Adipocyte (in vitro differentiated cells): ENCODE measurements around the gene DSG4.

ENCODE experiments used
- DNase-seq: peaks from one replicate; pipeline ENCODE4 v3.0.0-alpha.2; 2015; ENCODE audit warnings: low read depth
- H3K27me3 ChIP-seq: replicated peaks from 2 replicates; pipeline ENCODE4 v1.7.0; 2013; ENCODE audit warnings: mild to moderate bottlenecking, low read length, moderate library complexity; ENCODE audit not compliant: control insufficient read depth, insufficient read depth
- H3K36me3 ChIP-seq: 2 replicates; pipeline ENCODE4 v1.7.0; 2013; ENCODE audit warnings: low read length, mild to moderate bottlenecking, moderate library complexity; ENCODE audit not compliant: control insufficient read depth, insufficient read depth, severe bottlenecking
- H3K4me1 ChIP-seq: 2 replicates; pipeline ENCODE4 v1.7.0; 2013; ENCODE audit warnings: mild to moderate bottlenecking, low read length, moderate library complexity; ENCODE audit not compliant: control insufficient read depth, insufficient read depth
- H3K4me3 ChIP-seq: 2 replicates; pipeline ENCODE4 v1.7.0; 2013; ENCODE audit warnings: mild to moderate bottlenecking, low read length, moderate library complexity
- H3K9ac ChIP-seq: 2 replicates; pipeline ENCODE4 v1.7.0; 2013; ENCODE audit warnings: mild to moderate bottlenecking, low read length, moderate library complexity
- H3K9me3 ChIP-seq: 2 replicates; pipeline ENCODE4 v1.7.0; 2013; ENCODE audit warnings: mild to moderate bottlenecking, low read length, moderate library complexity; ENCODE audit not compliant: control insufficient read depth

The DSG4 gene

DNA sequence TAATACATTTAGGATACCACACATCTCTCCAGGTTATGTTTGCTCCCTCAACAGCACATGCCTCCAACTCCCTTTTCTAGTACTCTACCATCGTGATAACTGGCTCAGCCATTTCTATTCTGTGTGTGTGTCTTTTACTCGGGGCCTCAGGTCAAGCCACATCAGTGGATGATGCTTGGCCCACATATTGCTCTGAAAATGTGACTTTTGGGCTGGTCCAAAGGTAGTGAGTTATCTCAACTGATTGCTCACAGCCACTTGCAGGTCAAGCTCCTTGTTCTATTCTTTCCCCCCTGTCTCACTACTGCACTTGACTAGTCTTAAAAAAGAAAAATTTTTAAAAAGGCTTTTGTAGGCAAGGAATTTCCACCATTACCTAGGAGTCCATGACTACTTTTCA, 5.5 kb downstream of the DSG4 start:
- Histone ChIP-seq H3K27me3 (no peaks in the 10 kb centered on the region), H3K9me3 (no peaks in the 10 kb centered on the region), H3K4me1 (no peaks in the 10 kb centered on the region), H3K4me3 (no peak overlapping the region), H3K9ac (no peak overlapping the region), H3K36me3 (no peaks in the 10 kb centered on the region)
- no peak for DNase-seq

DNA sequence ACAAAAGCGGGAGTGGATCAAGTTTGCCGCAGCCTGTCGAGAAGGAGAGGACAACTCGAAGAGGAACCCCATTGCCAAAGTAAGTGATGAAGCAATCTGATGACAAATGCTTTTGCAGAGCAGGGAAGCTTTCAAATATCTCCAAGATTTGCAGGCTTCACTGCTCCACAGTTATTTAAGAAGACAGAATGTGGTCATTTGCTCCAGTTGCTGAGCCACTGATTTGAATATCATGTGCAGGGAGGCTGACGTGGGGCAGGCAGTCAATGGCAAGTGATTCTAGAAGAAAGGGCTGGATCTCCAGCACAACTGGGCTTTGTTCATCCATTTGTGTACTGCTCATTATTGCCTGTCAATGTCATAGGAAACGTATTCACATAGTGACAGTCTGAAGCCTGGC, 10.2 kb downstream of the DSG4 start:
- Histone ChIP-seq H3K9ac (no peak overlapping the region), H3K9me3 (no peaks in the 10 kb centered on the region), H3K4me3 (no peak overlapping the region), H3K4me1 (no peaks in the 10 kb centered on the region), H3K27me3 (no peaks in the 10 kb centered on the region), H3K36me3 (no peaks in the 10 kb centered on the region)
- no peak for DNase-seq

- no peaks in the 10 kb centered on the region for H3K36me3 ChIP-seq
- H3K4me1 ChIP-seq, result no peaks in the 10 kb centered on the region
- no peak overlapping the region for H3K4me3 ChIP-seq
- peaks cover 1% of the 10 kb centered on the region for H3K27me3 ChIP-seq
- no peak overlapping the region for H3K9ac ChIP-seq
- no peaks in the 10 kb centered on the region for H3K9me3 ChIP-seq
- DNase-seq, result no peak
Observed at GRCh38 chr18:31393286-31393685, 16.7 kb downstream of the DSG4 start.

- H3K4me1 ChIP-seq, result peaks cover 4% of the 10 kb centered on the region
- DNase-seq, result no peak
- no peaks in the 10 kb centered on the region for H3K36me3 ChIP-seq
- no peaks in the 10 kb centered on the region for H3K9me3 ChIP-seq
- H3K4me3 ChIP-seq, result no peak overlapping the region
- peaks cover 27% of the 10 kb centered on the region for H3K27me3 ChIP-seq
- no peak overlapping the region for H3K9ac ChIP-seq
Observed at GRCh38 chr18:31396796-31397612, 20.4 kb downstream of the DSG4 start.

- peaks cover 4% of the 10 kb centered on the region for H3K4me1 ChIP-seq
- no peak overlapping the region for H3K9ac ChIP-seq
- H3K27me3 ChIP-seq, result peaks cover 33% of the 10 kb centered on the region
- no peaks in the 10 kb centered on the region for H3K36me3 ChIP-seq
- no peak overlapping the region for H3K4me3 ChIP-seq
- DNase-seq, result no peak
- H3K9me3 ChIP-seq, result no peaks in the 10 kb centered on the region
Observed at GRCh38 chr18:31398191-31398590, 21.6 kb downstream of the DSG4 start.

- DNase-seq, result no peak
- Histone ChIP-seq H3K4me1 (peaks cover 4% of the 10 kb centered on the region), H3K9ac (no peak overlapping the region)
Observed at GRCh38 chr18:31399306-31400032, 22.9 kb downstream of the DSG4 start.

DNA sequence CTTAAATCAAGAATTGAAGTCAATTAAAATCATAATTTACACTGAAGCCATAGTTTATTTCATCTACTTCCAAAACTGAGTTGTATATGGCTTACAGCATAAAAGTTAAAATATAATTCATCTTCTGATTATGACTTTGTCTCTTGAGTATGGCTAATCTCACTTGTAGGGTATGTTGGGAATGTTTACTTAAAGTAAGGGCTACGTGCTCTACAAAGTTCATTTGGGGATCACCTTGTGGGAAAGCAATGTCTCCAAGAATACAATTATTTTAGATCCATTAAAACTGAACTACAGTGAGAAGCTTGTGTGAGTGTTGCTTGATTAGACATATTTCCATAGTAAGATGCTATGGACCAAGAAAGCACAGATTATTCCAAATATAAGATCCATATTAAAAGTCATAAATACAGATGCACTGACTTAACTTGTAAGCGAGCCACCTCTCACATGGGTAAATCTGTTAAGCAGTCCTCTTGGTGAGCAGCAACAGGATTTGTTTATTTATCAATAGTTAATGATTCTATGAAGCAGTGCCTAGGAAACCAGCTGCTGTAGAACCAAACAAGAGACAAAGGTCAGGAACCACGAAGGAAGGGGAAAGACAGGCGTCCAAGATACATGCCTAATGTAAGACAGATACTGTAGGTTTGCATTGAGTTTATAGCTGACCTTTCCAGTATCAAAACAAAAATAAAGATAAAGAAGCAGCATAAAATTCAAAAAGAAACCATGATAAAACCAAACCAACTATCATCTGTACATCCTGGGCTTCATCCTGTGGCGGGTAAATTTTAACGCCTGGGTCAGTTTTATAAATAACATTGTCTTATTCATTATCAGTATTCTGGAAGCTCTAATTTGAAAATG, 24.8 kb downstream of the DSG4 start:
- no peaks in the 10 kb centered on the region for H3K9me3 ChIP-seq
- H3K4me1 ChIP-seq, result peaks cover 4% of the 10 kb centered on the region
- no peaks in the 10 kb centered on the region for H3K36me3 ChIP-seq
- DNase-seq, result no peak
- H3K4me3 ChIP-seq, result no peak overlapping the region
- peaks cover 39% of the 10 kb centered on the region for H3K27me3 ChIP-seq
- no peak overlapping the region for H3K9ac ChIP-seq

More at GRCh38 chr18:31399306-31400032, 22.9 kb downstream of the DSG4 start:
- no peaks in the 10 kb centered on the region for H3K36me3 ChIP-seq
- H3K27me3 ChIP-seq, result peaks cover 39% of the 10 kb centered on the region
- no peak overlapping the region for H3K4me3 ChIP-seq
- no peaks in the 10 kb centered on the region for H3K9me3 ChIP-seq

DNA sequence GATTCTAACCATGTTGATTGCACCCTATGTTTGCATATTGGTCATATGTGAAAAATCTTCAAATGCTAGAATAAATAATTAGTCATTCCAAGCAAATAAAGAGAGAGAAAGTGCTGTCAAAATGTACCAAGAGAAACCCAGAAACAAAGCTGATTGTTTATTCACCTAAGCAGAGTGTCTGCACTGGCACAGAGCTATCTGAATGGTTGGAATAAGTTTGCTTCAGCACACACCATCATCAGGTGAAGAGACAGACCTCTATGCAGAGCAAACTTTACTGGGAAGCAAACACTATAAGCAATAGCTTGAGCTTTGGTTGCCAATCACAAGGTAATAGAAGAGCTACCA, 25.4 kb downstream of the DSG4 start:
- peaks cover 39% of the 10 kb centered on the region for H3K27me3 ChIP-seq
- no peak overlapping the region for H3K9ac ChIP-seq
- H3K4me3 ChIP-seq, result no peak overlapping the region
- H3K9me3 ChIP-seq, result no peaks in the 10 kb centered on the region
- peaks cover 4% of the 10 kb centered on the region for H3K4me1 ChIP-seq
- H3K36me3 ChIP-seq, result no peaks in the 10 kb centered on the region
- DNase-seq, result no peak

DNA sequence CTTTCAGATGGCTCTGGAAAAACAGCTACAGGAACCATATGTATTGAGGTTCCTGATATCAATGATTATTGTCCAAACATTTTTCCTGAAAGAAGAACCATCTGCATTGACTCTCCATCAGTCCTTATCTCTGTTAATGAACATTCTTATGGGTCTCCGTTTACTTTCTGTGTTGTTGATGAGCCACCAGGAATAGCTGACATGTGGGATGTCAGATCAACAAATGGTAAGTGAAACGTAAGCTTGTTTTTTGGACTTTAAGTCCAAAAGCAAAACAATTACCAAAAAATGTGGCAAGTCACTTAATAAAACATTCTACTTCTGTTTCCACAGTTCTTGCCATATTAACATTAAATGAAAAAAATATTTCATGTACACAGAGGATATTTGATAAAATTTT, 26.8 kb downstream of the DSG4 start:
- H3K9ac ChIP-seq, result no peak overlapping the region
- H3K36me3 ChIP-seq, result no peaks in the 10 kb centered on the region
- H3K4me3 ChIP-seq, result no peak overlapping the region
- no peaks in the 10 kb centered on the region for H3K9me3 ChIP-seq
- peaks cover 36% of the 10 kb centered on the region for H3K27me3 ChIP-seq
- DNase-seq, result no peak
- peaks cover 4% of the 10 kb centered on the region for H3K4me1 ChIP-seq

DNA sequence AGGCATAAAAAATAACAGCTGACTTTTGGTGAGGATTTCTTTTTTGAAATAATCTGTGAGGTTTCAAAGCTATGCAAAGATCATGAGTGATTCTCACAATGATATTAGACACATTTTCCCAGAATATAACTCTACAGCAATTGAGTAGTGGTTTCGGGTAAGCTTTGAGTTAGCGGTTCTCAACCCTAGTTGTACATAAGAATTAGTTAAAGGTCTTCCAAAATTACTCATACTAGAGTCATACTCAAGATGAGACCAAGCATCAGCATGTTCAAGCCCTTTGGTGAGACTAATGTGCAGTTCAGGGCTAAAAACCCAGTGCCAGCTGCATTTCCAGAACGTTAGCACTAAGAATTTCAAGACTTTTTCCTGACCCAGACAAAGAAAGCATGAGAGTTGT, 31.1 kb downstream of the DSG4 start:
- peaks cover 5% of the 10 kb centered on the region for H3K9me3 ChIP-seq
- H3K36me3 ChIP-seq, result no peaks in the 10 kb centered on the region
- no peak overlapping the region for H3K9ac ChIP-seq
- no peak for DNase-seq
- H3K4me3 ChIP-seq, result no peak overlapping the region
- peaks cover 17% of the 10 kb centered on the region for H3K27me3 ChIP-seq
- H3K4me1 ChIP-seq, result no peaks in the 10 kb centered on the region

DNA sequence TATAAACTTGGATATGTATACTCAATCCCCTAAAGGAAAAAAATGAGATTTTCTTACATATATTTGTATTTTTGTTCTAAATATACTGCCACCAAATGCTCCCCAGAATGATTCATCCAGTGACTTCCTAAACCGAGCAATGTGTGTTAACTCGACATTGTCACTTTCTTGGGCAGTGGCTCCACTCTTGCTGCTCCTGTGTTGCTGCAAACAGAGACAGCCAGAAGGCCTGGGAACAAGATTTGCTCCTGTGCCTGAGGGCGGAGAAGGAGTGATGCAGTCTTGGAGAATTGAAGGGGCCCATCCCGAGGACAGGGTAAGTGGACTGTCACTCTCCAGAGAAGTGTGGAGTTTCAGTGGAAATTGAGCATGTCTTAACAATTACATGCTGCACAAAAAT, 32.7 kb downstream of the DSG4 start:
- Histone ChIP-seq H3K9ac (no peak overlapping the region), H3K9me3 (peaks cover 5% of the 10 kb centered on the region), H3K4me3 (no peak overlapping the region), H3K4me1 (no peaks in the 10 kb centered on the region), H3K36me3 (no peaks in the 10 kb centered on the region), H3K27me3 (peaks cover 10% of the 10 kb centered on the region)
- DNase-seq, result no peak
